Stimulated activated CD4-positive, alpha-beta T cell treated with anti-CD3 and anti-CD28 coated beads, Interleukin-2, amount 100 ng/mL, for 24 hours (primary cell): ENCODE results near the gene PIK3AP1.
"Not testable (repeated sequence)": the region's sequence is repeated elsewhere in the genome, so short reads cannot be mapped to it uniquely, and the experiment has no call there.

Experiments
- DNase-seq, 2 donors: peaks; one replicate each; pipeline ENCODE4 v3.0.0-alpha.2; 2020

PIK3AP1 gene

DNA sequence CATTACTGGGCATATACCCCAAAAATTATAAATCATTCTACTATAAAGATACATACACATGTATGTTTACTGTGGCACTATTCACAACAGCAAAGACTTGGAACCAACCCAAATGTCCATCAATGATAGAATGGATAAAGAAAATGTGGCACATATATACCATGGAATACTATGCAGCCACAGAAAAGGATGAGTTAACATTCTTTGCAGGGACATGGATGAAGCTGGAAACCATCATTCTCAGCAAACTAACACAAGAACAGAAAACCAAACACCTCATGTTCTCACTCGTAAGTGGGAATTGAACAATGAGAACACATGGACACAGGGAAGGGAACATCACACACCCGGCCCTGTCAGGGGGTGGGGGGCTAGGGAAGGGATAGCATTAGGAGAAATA is 145.8 kb downstream of the PIK3AP1 start:
- not testable (repeated sequence) for DNase-seq

DNA sequence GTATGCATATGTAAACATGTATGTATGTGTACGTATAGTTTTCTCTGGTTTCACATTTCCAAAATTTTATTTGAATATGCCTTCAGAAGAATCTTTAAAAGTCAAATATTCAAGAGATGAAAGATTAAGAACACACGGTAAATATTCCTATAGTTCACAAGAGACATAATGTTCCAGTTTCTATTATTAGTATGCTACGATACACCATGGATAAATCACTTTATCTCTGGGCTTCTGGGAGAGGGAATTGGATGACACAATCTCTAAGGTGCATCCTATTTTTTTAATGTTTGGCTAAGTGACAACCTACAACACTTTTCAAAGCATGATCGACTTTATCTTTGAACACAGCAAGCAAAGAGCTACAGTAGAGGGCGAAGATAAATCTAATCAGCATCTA is 147.3 kb downstream of the PIK3AP1 start:
- no peak for DNase-seq

GRCh38 chr10:96570983-96571964 is 149.0 kb downstream of the PIK3AP1 start:
- no peak for DNase-seq

- DNase-seq = no peak
These were observed 149.8 kb downstream of the PIK3AP1 start for GRCh38 chr10:96570511-96570910.

DNA sequence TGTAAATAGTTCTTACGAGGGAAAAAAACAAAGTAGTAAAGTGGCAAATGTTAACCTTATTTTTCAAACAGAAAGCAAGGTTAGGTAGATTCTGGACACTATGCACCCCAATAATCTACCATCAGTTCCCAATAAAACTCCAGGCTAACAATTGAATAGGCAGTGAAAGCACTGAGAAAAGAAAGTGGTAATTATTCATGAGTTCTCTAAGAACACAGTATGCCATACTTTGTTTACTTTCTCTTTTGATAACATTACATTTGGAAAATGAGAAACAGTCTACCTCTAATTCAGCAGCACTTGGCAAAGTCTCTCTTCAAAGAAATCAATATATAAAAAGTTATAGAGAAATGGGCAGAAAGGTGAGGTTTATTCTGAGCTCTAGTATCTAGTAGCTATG is 151.9 kb downstream of the PIK3AP1 start:
- no peak for DNase-seq

GRCh38 chr10:96565774-96566173 is 154.5 kb downstream of the PIK3AP1 start:
- no peak for DNase-seq

- DNase-seq = no peak
These were observed 159.1 kb downstream of the PIK3AP1 start for GRCh38 chr10:96560966-96561887.

- DNase-seq = no peak
These were observed 159.8 kb downstream of the PIK3AP1 start for GRCh38 chr10:96560489-96560888.

DNA sequence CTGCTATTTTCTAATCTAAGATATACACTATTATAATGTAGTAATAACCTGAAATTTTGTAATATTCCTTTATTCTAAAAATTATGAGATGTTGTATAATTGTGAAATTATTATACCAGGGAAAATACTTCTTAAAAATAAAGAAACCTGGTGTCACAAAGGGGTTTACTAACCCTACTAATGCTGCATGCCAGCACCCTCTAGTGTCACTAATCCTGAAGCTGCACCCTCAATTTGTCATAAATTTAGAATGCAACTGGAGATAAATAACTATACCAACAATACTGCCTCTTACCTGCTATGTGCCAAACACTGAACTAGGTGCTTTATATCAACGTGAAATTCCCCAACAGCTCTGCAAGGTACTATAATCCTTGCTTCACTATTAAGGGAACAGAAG is 164.3 kb downstream of the PIK3AP1 start:
- no peak for DNase-seq

DNA sequence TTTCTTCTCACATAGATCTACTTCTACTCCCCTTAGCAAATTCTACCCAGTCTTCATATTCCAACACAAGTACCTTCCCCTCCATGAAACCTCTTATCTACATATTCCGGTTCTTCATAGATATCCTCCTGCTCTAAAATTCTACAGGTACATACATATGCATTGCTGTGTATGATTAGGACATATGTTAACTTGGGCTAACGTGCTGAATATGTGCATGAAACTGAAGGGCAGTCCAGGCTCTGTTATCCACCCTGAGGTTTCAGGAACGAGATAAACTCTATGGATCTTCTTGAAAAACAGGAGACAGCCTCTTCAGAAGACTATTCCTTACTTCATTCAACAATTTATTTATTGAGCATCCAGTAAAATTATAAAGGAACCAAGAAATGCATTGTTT is 165.0 kb downstream of the PIK3AP1 start:
- DNase-seq = no peak

GRCh38 chr10:96548589-96548988 is 171.7 kb downstream of the PIK3AP1 start:
- no peak for DNase-seq

DNA sequence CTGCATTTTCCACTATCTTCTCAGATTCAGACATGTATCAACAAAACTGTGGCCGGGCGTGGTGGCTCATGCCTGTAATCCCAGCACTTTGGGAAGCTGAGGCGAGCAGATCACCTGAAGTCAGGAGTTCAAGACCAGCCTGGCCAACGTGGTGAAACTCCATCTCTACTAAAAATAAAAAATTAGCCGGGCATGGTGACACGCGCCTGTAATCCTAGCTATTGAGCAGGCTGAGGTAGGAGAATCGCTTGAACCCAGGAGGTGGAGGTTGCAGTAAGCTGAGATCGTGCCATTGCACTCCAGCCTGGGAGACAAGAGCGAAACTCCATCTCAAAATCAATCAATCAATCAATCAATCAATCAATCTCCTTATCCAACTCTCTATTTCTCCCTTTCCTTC is 174.8 kb downstream of the PIK3AP1 start:
- DNase-seq = not testable (repeated sequence)
